DND-41 (cell line): ENCODE data around the gene KRTAP5-11.

ENCODE experiments used
- ATAC-seq: fragments of 200-7000 bp; cut with Tn5 transposase; 3 replicates; pipeline ENCODE4 v1.9.1; 2021; ENCODE audit warnings: low read depth; ENCODE audit not compliant: insufficient read depth
- DNase-seq: peaks from one replicate; pipeline ENCODE4 v3.0.0-alpha.2; 2020
- H2AFZ ChIP-seq: 2 replicates; pipeline ENCODE4 v1.6.0; 2012; ENCODE audit warnings: low read depth, low read length
- H3K27ac ChIP-seq: 2 replicates; pipeline ENCODE4 v1.5.1; 2012; ENCODE audit warnings: low read length, inconsistent platforms
- H3K27me3 ChIP-seq: fragments of 200-600 bp; sonication (generic); 2 replicates; pipeline ENCODE4 v1.6.0; 2012; ENCODE audit warnings: low read length, mild to moderate bottlenecking, inconsistent platforms; ENCODE audit not compliant: insufficient read depth, poor library complexity
- H3K36me3 ChIP-seq: 2 replicates; pipeline ENCODE4 v1.5.1; 2012; ENCODE audit warnings: low read length, inconsistent platforms; ENCODE audit not compliant: insufficient read depth
- H3K4me1 ChIP-seq: 2 replicates; pipeline ENCODE4 v1.5.1; 2012; ENCODE audit warnings: mild to moderate bottlenecking, low read length; ENCODE audit not compliant: insufficient read depth
- H3K4me2 ChIP-seq: 2 replicates; pipeline ENCODE4 v1.6.0; 2012; ENCODE audit warnings: mild to moderate bottlenecking, moderate library complexity, low read length, inconsistent platforms; ENCODE audit not compliant: insufficient read depth
- H3K4me3 ChIP-seq, 2 experiments: fragments of 200-600 bp in 1 of 2; shearing (Covaris generic) in 1 of 2; 2 replicates each; pipeline ENCODE4 v1.5.1; 2012 to 2016; ENCODE audit warnings: inconsistent platforms in 2 of 2, low read length in 2 of 2, mild to moderate bottlenecking in 2 of 2, low read depth in 1 of 2, moderate library complexity in 1 of 2
- H3K79me2 ChIP-seq: 2 replicates; pipeline ENCODE4 v1.6.0; 2012; ENCODE audit warnings: low read length, inconsistent platforms; ENCODE audit not compliant: insufficient read depth
- H3K9ac ChIP-seq: 2 replicates; pipeline ENCODE4 v1.6.0; 2012; ENCODE audit warnings: low read depth, mild to moderate bottlenecking, inconsistent platforms, low read length, moderate library complexity
- H3K9me3 ChIP-seq: 2 replicates; pipeline ENCODE4 v1.5.1; 2012; ENCODE audit warnings: low read length, moderate library complexity, mild to moderate bottlenecking, inconsistent platforms; ENCODE audit not compliant: insufficient read depth, severe bottlenecking
- H4K20me1 ChIP-seq: 2 replicates; pipeline ENCODE4 v1.6.0; 2012; ENCODE audit warnings: low read length; ENCODE audit not compliant: insufficient read depth
- EZH2 ChIP-seq: IDR thresholded peaks from 3 replicates; pipeline ENCODE4 v1.6.1; 2012; ENCODE audit warnings: borderline replicate concordance, low read depth, mild to moderate bottlenecking, moderate library complexity, low read length, inconsistent platforms; ENCODE audit not compliant: severe bottlenecking
- TF ChIP-seq, protein P1 (sequence below): IDR thresholded peaks from 2 replicates; pipeline ENCODE4 v1.5.1; 2012; ENCODE audit warnings: borderline replicate concordance, low read length, moderate library complexity, mild to moderate bottlenecking; ENCODE audit not compliant: poor library complexity, severe bottlenecking; ENCODE audit errors: extremely low read depth

KRTAP5-11 gene

GRCh38 chr11:71548120-71548519 is 34.6 kb downstream of the KRTAP5-11 start, which contains the start of gene KRTAP5-9:
Gene KRTAP5-9, plus strand, starts transcription at chr11:71548420. Its CDS starts 238 bp downstream, at chr11:71548658.
- H3K9ac ChIP-seq = no peak within 1 kb of the TSS
- H3K79me2 ChIP-seq = no peaks in the 10 kb centered on the region
- no peak for TF ChIP-seq EZH2
- TF ChIP-seq, protein P1, sequence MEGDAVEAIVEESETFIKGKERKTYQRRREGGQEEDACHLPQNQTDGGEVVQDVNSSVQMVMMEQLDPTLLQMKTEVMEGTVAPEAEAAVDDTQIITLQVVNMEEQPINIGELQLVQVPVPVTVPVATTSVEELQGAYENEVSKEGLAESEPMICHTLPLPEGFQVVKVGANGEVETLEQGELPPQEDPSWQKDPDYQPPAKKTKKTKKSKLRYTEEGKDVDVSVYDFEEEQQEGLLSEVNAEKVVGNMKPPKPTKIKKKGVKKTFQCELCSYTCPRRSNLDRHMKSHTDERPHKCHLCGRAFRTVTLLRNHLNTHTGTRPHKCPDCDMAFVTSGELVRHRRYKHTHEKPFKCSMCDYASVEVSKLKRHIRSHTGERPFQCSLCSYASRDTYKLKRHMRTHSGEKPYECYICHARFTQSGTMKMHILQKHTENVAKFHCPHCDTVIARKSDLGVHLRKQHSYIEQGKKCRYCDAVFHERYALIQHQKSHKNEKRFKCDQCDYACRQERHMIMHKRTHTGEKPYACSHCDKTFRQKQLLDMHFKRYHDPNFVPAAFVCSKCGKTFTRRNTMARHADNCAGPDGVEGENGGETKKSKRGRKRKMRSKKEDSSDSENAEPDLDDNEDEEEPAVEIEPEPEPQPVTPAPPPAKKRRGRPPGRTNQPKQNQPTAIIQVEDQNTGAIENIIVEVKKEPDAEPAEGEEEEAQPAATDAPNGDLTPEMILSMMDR = no peak
- no peaks in the 10 kb centered on the region for H3K4me1 ChIP-seq
- no peak within 1 kb of the TSS for H3K4me3 ChIP-seq
- DNase-seq = no peak
- H3K4me2 ChIP-seq = no peak within 1 kb of the TSS
- peaks cover 5% of the 10 kb centered on the region for H3K27me3 ChIP-seq
- H4K20me1 ChIP-seq = no peaks in the 10 kb centered on the region
- no peaks in the 10 kb centered on the region for H3K36me3 ChIP-seq
- no peak within 1 kb of the TSS for H3K27ac ChIP-seq
- no peak for ATAC-seq
- H2AFZ ChIP-seq = no peak within 1 kb of the TSS
- H3K9me3 ChIP-seq = no peaks in the 10 kb centered on the region

DNA sequence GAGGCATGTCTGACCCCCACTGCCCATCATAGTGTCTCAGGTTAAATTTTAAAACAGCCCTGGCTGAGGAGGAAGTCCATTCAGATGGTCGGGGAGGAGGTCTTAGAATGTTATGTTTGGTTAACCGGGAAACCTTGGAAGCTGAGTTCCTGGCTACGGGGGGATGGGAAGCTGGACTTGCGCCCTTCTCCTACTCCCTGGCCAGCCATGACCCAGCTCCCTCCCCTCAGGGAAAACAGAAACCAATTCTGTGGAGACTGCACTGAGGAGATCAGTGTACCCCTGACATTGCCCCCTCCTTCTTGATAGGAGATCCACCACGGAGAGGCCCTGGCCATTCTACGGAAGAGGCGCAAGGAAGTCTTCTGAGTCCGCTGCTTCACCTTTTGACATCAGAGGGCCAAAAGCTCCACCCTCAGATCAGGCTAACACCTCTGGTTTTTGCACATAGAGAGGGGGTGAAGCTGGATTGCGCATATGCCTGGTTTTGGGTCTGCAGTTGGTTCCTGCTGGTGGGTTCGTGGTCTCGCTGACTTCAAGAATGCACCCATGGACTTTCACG is 37.2 kb downstream of the KRTAP5-11 start:
- H3K9ac ChIP-seq = no peak overlapping the region
- ATAC-seq = no peak
- DNase-seq = no peak
- no peaks in the 10 kb centered on the region for H3K4me1 ChIP-seq
- no peak overlapping the region for H3K4me2 ChIP-seq
- H3K79me2 ChIP-seq = no peaks in the 10 kb centered on the region
- H4K20me1 ChIP-seq = no peaks in the 10 kb centered on the region
- H3K27ac ChIP-seq = no peak overlapping the region
- H2AFZ ChIP-seq = no peak overlapping the region
- peaks cover 5% of the 10 kb centered on the region for H3K27me3 ChIP-seq
- no peaks in the 10 kb centered on the region for H3K36me3 ChIP-seq
- H3K9me3 ChIP-seq = no peaks in the 10 kb centered on the region
- H3K4me3 ChIP-seq = no peak overlapping the region
- TF ChIP-seq EZH2 = no peak
- TF ChIP-seq, protein P1 = no peak

DNA sequence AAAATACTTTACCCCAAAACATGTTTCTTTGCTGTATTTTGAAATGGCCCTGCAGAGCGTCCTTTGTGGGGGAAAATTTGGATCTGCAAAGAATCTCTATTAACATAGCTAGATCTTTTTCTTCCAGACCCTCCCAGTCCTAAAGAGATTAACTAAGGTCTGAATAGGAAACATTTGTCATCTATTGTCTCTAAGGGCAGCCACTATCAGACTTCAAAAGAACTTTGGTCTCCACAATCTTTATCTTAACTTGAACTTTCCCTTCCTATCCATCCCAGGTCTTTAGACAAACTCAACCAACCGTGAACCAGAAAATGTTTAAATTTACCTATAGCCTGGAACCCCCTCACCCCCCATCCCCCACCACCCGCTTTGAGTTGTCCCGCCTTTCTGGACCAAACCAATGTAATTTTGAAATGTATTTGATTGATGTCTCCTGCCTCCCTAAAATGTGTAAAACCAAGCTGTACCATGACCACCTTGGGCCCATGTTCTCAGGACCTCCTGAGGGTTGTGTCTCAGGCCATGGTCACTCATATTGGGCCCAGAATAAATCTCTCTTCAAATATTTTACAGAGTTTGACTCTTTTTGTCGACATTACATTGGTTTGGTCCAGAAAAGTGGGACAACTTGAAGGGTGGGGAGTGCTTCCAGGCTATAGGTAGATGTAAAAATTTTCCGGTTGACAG is 38.0 kb downstream of the KRTAP5-11 start:
- Histone ChIP-seq H3K4me3 (no peak overlapping the region), H3K36me3 (no peaks in the 10 kb centered on the region), H2AFZ (no peak overlapping the region), H3K9ac (no peak overlapping the region), H3K27me3 (peaks cover 5% of the 10 kb centered on the region), H3K79me2 (no peaks in the 10 kb centered on the region), H3K4me2 (no peak overlapping the region), H4K20me1 (no peaks in the 10 kb centered on the region), H3K4me1 (no peaks in the 10 kb centered on the region), H3K27ac (no peak overlapping the region), H3K9me3 (no peaks in the 10 kb centered on the region)
- DNase-seq (no peak), ATAC-seq (no peak)
- no peak for TF ChIP-seq EZH2
- TF ChIP-seq, protein P1 = no peak
